Neuronal stem cell (in vitro differentiated cells): ENCODE results near the gene RALGDS.
"Not testable (repeated sequence)": the region's sequence is repeated elsewhere in the genome, so short reads cannot be mapped to it uniquely, and the experiment has no call there.

Source experiments
- DNase-seq: peaks from one replicate; pipeline ENCODE4 v3.0.0-alpha.2; 2013; ENCODE audit warnings: low spot score
- H2AFZ ChIP-seq: one replicate; pipeline ENCODE4 v1.6.1; 2013; ENCODE audit warnings: mild to moderate bottlenecking, low read length, inconsistent platforms
- H2AK5ac ChIP-seq: 2 replicates; pipeline ENCODE4 v1.6.1; 2013; ENCODE audit warnings: low read depth, mild to moderate bottlenecking, inconsistent platforms, low read length, moderate library complexity, mixed read lengths
- H2BK120ac ChIP-seq: 2 replicates; pipeline ENCODE4 v1.6.1; 2013; ENCODE audit warnings: low read depth, mild to moderate bottlenecking, inconsistent platforms, low read length, moderate library complexity, mixed read lengths
- H2BK12ac ChIP-seq: one replicate; pipeline ENCODE4 v1.6.1; 2013; ENCODE audit warnings: low read length, inconsistent platforms
- H2BK15ac ChIP-seq: 2 replicates; pipeline ENCODE4 v1.6.1; 2013; ENCODE audit warnings: mild to moderate bottlenecking, low read length, inconsistent platforms, mixed read lengths
- H2BK5ac ChIP-seq: one replicate; pipeline ENCODE4 v1.6.1; 2013; ENCODE audit warnings: inconsistent platforms, mild to moderate bottlenecking, low read length, moderate library complexity
- H3K14ac ChIP-seq: one replicate; pipeline ENCODE4 v1.6.1; 2013; ENCODE audit warnings: low read length, inconsistent platforms
- H3K18ac ChIP-seq: 2 replicates; pipeline ENCODE4 v1.6.1; 2013; ENCODE audit warnings: low read length, inconsistent platforms
- H3K23ac ChIP-seq: 2 replicates; pipeline ENCODE4 v1.6.1; 2013; ENCODE audit warnings: low read depth, mild to moderate bottlenecking, mixed read lengths, low read length, inconsistent platforms; ENCODE audit not compliant: poor library complexity
- H3K27ac ChIP-seq: replicated peaks from 3 replicates; pipeline ENCODE4 v1.5.1; 2013; ENCODE audit warnings: low read length, inconsistent platforms
- H3K27me3 ChIP-seq, 3 experiments: 2 replicates each; pipeline ENCODE4 v1.6.1; 2013; ENCODE audit warnings: low read length in 3 of 3, mild to moderate bottlenecking in 2 of 3, inconsistent platforms in 1 of 3, low read depth in 1 of 3, mixed read lengths in 1 of 3, moderate library complexity in 1 of 3; ENCODE audit not compliant: control insufficient read depth in 3 of 3, insufficient read depth in 3 of 3
- H3K36me3 ChIP-seq, 2 donors: replicated peaks in 1 of 2; 2 replicates each; pipeline ENCODE4 v1.6.1; 2013; ENCODE audit warnings: low read length in 2 of 2; ENCODE audit not compliant: control insufficient read depth in 2 of 2, insufficient read depth in 2 of 2
- H3K4ac ChIP-seq: 2 replicates; pipeline ENCODE4 v1.6.1; 2013; ENCODE audit warnings: inconsistent platforms, mild to moderate bottlenecking, low read length, moderate library complexity
- H3K4me1 ChIP-seq, 2 donors: 1 replicate in 1 of 2; 2 replicates in 1 of 2; pipeline ENCODE4 v1.6.1; 2013; ENCODE audit warnings: low read length in 2 of 2, low read depth in 1 of 2; ENCODE audit not compliant: control insufficient read depth in 2 of 2, insufficient read depth in 1 of 2
- H3K4me2 ChIP-seq: one replicate; pipeline ENCODE4 v1.6.1; 2013; ENCODE audit warnings: mild to moderate bottlenecking, low read length, inconsistent platforms; ENCODE audit not compliant: insufficient read depth, poor library complexity, severe bottlenecking
- H3K4me3 ChIP-seq, 2 donors: 2 replicates each; pipeline ENCODE4 v1.5.1; 2013; ENCODE audit warnings: low read length in 2 of 2, mild to moderate bottlenecking in 2 of 2, inconsistent platforms in 1 of 2, moderate library complexity in 1 of 2
- H3K79me1 ChIP-seq: one replicate; pipeline ENCODE4 v1.6.1; 2013; ENCODE audit warnings: low read depth, mild to moderate bottlenecking, inconsistent platforms, low read length, moderate library complexity
- H3K9ac ChIP-seq: one replicate; pipeline ENCODE4 v1.6.1; 2013; ENCODE audit warnings: mild to moderate bottlenecking, low read depth, low read length, inconsistent platforms; ENCODE audit not compliant: poor library complexity
- H3K9me3 ChIP-seq, 2 donors: replicated peaks in 1 of 2; 2 replicates each; pipeline versions ENCODE3 to v1.6.1; 2013; ENCODE audit warnings: low read length in 2 of 2, mild to moderate bottlenecking in 2 of 2, inconsistent platforms in 1 of 2, low read depth in 1 of 2, mixed read lengths in 1 of 2, moderate library complexity in 1 of 2; ENCODE audit not compliant: control insufficient read depth in 2 of 2, insufficient read depth in 1 of 2
- H4K8ac ChIP-seq: one replicate; pipeline ENCODE4 v1.6.1; 2013; ENCODE audit warnings: low read depth, mild to moderate bottlenecking, inconsistent platforms, low read length, moderate library complexity
- H4K91ac ChIP-seq: one replicate; pipeline ENCODE4 v1.6.1; 2013; ENCODE audit warnings: low read length, low read depth, mild to moderate bottlenecking, inconsistent platforms; ENCODE audit not compliant: poor library complexity
- WGBS, 2 donors: extraction: QIAGEN DNeasy Blood & Tissue Kit; methylation state at CpG; one replicate each; pipeline ENCODE4 v1.1.7; 2013; ENCODE audit warnings: missing lambda C conversion rate in 2 of 2, mixed read lengths in 1 of 2; ENCODE audit not compliant: insufficient read length in 2 of 2, insufficient replicate concordance in 1 of 2; ENCODE audit errors: extremely low coverage in 2 of 2; 5-methylcytosine and 5-hydroxymethylcytosine counted together

RALGDS gene

DNA sequence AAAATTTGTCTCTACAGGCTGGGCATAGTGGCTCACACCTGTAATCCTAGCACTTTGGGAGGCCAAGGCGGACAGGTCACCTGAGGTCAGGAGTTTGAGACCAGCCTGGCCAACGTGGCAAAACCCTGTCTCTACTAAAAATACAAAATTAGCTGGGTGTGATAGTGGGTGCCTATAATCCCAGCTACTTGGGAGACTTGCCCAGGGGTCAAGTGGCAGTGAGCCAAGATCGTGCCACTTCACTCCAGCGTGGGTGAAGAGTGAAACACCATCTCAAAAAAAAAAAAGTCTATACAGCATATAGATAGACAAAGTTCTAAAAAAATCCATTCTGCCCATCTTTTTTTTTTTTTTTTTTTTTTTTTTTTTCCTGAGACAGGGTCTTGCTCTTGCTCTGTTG lies 26.7 kb downstream of the RALGDS start:
- WGBS, 2 donors, result no CpG with 5 or more reads among the region's 4 CpGs
- H2BK15ac ChIP-seq, result not testable (repeated sequence)

DNA sequence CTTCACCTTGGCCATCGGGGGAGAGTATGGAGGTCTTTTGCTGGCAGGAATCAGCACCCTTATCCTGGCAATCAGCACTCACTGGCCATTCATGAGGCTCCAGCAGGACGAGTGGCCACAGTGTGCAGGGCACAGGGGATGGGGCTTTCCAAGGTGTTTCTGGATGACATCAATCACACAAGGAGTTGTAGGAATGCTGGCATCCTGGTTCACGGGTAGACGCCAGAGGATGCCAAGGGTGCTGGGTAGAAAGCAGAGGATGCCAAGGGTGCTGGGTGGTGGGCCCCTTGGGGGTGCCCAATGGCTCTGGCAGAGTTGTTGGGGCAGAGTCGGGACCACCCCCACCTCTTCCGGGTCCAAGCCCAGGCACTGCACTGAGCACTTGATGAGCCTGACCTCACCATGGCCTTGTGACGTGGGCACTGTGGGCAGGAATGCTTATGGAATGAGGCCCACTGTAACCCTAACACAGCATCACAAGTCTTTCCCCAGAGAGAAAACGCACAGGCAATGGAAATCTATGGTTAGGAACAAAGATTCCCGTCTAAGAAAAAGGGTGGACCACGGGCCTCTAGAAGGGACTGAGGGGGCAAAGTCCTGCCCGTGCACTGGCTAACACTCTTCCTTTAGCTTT lies 30.2 kb downstream of the RALGDS start:
- no peak overlapping the region for H3K27ac ChIP-seq
- H2AFZ ChIP-seq, result no peak overlapping the region
- no peak overlapping the region for H3K14ac ChIP-seq
- peaks cover 0 to 12% of the 10 kb centered on the region in 2 donors for H3K9me3 ChIP-seq
- no CpG with 5 or more reads among the region's 11 CpGs for WGBS, 2 donors
- H2BK120ac ChIP-seq, result no peak overlapping the region
- no peaks in the 10 kb centered on the region for H3K79me1 ChIP-seq
- peaks cover 0 to 2% of the 10 kb centered on the region in 2 donors for H3K4me1 ChIP-seq
- H4K8ac ChIP-seq, result no peak overlapping the region
- no peak overlapping the region for H2BK5ac ChIP-seq
- H2BK15ac ChIP-seq, result no peak overlapping the region
- H3K18ac ChIP-seq, result peak overlapping the region; percentile 48
- no peak overlapping the region for H3K4me3 ChIP-seq
- no peak overlapping the region for H3K9ac ChIP-seq
- no peak for DNase-seq
- H2BK12ac ChIP-seq, result no peak overlapping the region
- peaks cover 0 to 2% of the 10 kb centered on the region in 2 donors for H3K36me3 ChIP-seq
- H3K4ac ChIP-seq, result no peak overlapping the region
- no peak overlapping the region for H3K23ac ChIP-seq
- no peak overlapping the region for H4K91ac ChIP-seq
- H2AK5ac ChIP-seq, result no peak overlapping the region
- no peaks in the 10 kb centered on the region for H3K27me3 ChIP-seq
- no peak overlapping the region for H3K4me2 ChIP-seq

More for the DNA sequence above, 26.7 kb downstream of the RALGDS start:
- not testable (repeated sequence) for H2BK12ac ChIP-seq, H3K4me1 ChIP-seq, H4K91ac ChIP-seq, H3K79me1 ChIP-seq, H2AK5ac ChIP-seq, H3K4ac ChIP-seq, DNase-seq, H3K14ac ChIP-seq, H2BK120ac ChIP-seq, H3K18ac ChIP-seq, H2AFZ ChIP-seq, H2BK5ac ChIP-seq, H3K27me3 ChIP-seq, H4K8ac ChIP-seq, H3K4me2 ChIP-seq, H3K9ac ChIP-seq, H3K27ac ChIP-seq, H3K4me3 ChIP-seq, H3K23ac ChIP-seq
- H3K36me3 ChIP-seq, result peaks cover 23 to 37% of the 10 kb centered on the region in 2 donors
- peaks cover 21 to 37% of the 10 kb centered on the region in 2 donors for H3K9me3 ChIP-seq

DNA sequence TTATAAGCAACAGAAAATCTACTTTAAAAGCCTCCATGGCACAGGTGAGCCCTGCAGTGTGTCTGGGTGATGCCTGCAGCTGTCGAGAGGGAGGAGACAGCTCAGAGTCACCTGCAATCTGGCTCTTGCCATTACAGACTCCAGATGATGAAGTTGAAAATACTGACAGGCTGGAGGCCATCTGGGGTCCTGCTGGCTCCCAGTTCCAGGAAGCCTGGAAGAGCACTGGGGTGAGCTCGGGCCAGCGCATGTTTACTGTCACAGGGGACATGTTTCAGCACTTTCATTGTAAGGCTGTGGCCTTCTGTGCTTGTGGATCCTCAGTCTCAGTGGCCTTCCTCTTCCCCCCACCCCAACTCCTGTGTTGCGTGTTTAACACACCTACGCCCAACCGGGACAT lies 30.9 kb downstream of the RALGDS start:
- DNase-seq, result no peak
- no peaks in the 10 kb centered on the region for H3K79me1 ChIP-seq
- H2BK5ac ChIP-seq, result no peak overlapping the region
- H3K9me3 ChIP-seq, result peaks cover 0 to 6% of the 10 kb centered on the region in 2 donors
- H2AFZ ChIP-seq, result no peak overlapping the region
- no peak overlapping the region for H3K4me2 ChIP-seq
- no peak overlapping the region for H3K18ac ChIP-seq
- H3K4me3 ChIP-seq, result no peak overlapping the region
- no CpG with 5 or more reads among the region's 6 CpGs for WGBS, 2 donors
- H3K4ac ChIP-seq, result no peak overlapping the region
- H3K14ac ChIP-seq, result no peak overlapping the region
- H4K8ac ChIP-seq, result no peak overlapping the region
- no peak overlapping the region for H4K91ac ChIP-seq
- H3K23ac ChIP-seq, result no peak overlapping the region
- no peak overlapping the region for H3K27ac ChIP-seq
- H3K36me3 ChIP-seq, result no peaks in the 10 kb centered on the region
- H2AK5ac ChIP-seq, result no peak overlapping the region
- H3K9ac ChIP-seq, result no peak overlapping the region
- H2BK120ac ChIP-seq, result no peak overlapping the region
- no peaks in the 10 kb centered on the region for H3K27me3 ChIP-seq
- H3K4me1 ChIP-seq, result peaks cover 0 to 2% of the 10 kb centered on the region in 2 donors
- H2BK12ac ChIP-seq, result no peak overlapping the region
- H2BK15ac ChIP-seq, result no peak overlapping the region

DNA sequence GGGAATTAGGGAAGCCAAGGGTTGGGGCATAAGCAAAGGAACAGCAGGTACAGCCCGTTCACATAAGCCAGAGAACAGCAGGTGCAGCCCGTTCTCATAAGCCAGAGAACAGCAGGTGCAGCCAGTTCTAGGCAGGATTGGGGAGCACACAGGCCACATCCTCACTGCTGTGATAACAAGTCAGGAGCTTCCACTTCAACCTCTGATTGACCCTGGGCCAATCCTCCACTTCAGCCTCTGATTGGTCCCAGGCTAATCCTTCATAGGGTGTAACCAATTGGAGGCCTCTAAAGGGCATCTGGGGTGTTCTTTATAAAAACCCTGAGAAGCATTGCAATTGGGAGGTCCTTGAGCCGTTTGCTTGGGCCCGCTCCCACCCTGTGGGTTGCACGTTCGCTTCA lies 31.8 kb downstream of the RALGDS start:
- no peak overlapping the region for H2BK5ac ChIP-seq
- no peak overlapping the region for H3K4ac ChIP-seq
- H4K8ac ChIP-seq, result no peak overlapping the region
- no peaks in the 10 kb centered on the region for H3K36me3 ChIP-seq
- H2AK5ac ChIP-seq, result no peak overlapping the region
- no peak overlapping the region for H3K18ac ChIP-seq
- peak overlapping the region; percentile 7 for H3K9ac ChIP-seq
- DNase-seq, result no peak
- no peak overlapping the region for H3K27ac ChIP-seq
- no peaks in the 10 kb centered on the region for H3K9me3 ChIP-seq
- no peak overlapping the region for H3K4me2 ChIP-seq
- H3K79me1 ChIP-seq, result no peaks in the 10 kb centered on the region
- no CpG with 5 or more reads among the region's 6 CpGs for WGBS, 2 donors
- no peak overlapping the region for H2BK15ac ChIP-seq
- no peaks in the 10 kb centered on the region for H3K27me3 ChIP-seq
- H2AFZ ChIP-seq, result no peak overlapping the region
- H4K91ac ChIP-seq, result no peak overlapping the region
- no peak overlapping the region for H3K23ac ChIP-seq
- no peak overlapping the region for H2BK12ac ChIP-seq
- H3K4me3 ChIP-seq, result no peak overlapping the region
- no peak overlapping the region for H3K14ac ChIP-seq
- peaks cover 0 to 2% of the 10 kb centered on the region in 2 donors for H3K4me1 ChIP-seq
- no peak overlapping the region for H2BK120ac ChIP-seq
